HG03196 (cell line): ENCODE measurements around the gene LPGAT1.

ENCODE experiments used
- ATAC-seq: cut with Tn5 transposase; IDR thresholded peaks from one replicate; pipeline ENCODE4 v1.9.1; 2021; ENCODE audit not compliant: unreplicated experiment

The LPGAT1 gene

DNA sequence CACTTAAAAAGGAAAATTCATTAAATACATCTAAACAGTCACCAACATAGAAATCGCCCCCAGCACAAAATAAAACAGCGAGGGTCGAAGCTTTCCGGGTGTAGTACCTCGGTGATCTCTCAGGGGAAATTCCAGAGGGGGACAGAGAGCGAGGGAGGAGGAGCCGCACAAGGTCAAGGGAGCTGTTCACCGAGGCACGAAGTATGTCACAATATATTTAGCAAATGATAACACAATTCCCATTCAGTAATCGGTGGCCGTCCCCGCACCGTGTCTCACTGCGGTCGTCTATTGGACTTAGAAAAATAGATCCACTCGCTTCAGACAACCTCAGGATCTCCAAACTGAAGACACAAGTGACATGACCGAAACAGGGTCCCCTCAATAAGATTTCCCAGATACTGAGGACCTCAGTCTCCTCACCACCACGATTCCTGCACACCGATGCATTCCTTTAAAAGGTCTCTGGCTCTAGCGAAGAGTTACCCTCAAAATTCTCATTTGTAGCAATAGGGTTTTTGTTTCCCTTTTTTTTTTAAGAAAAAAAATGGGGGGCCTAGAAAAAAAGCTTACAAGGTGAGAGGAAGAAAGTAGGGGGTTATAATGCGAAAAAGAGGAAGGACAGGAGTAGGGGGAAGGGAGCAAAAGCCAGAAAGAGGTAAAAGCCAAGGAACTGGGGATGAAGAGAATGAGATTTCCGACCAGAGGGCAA is 1.1 kb downstream of the LPGAT1 start:
- ATAC-seq = no peak

GRCh38 chr1:211828584-211829342 is 1.8 kb downstream of the LPGAT1 start:
- ATAC-seq = no peak

- no peak for ATAC-seq
These were observed 3.5 kb downstream of the LPGAT1 start for GRCh38 chr1:211827051-211827450.

- no peak for ATAC-seq
These were observed 4.6 kb downstream of the LPGAT1 start for GRCh38 chr1:211825980-211826379.

GRCh38 chr1:211822677-211823407 is 7.7 kb downstream of the LPGAT1 start:
- ATAC-seq = no peak

DNA sequence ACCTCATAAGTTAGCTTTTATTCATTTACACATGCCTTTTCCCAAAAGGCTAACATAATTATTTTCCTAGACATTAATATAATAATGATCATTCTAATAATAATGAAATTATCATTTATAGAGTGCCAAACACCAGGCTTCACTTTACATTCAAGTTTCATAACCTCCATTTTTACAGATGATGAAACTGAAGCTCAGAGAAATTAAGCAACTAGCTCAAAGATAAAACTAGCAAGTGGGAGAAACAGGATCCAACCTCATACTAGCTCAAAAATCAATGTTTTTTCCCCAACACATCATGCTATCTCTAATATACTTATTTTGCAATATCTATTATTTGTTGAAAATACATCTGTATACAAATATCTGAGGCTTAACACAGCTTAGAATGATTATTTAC is 14.0 kb downstream of the LPGAT1 start:
- ATAC-seq = no peak

DNA sequence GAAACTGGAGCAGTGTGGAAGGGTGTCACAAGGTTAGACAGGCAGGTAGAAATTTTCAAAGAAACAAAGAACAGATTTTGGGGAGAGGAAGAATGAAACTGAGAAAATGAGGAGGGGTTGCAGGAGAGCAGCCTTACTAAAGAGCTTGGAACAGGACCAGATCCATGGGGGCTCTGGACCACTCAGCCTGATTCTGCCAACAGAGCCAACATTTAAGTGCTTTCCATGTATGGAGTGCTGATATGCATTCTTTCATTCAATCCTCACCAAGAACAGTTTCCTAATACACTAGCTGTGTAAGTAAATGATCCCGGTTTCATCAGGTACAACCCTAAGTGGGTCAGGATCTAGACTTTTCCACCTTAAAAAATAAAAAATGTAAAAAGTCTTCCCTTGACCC is 16.2 kb downstream of the LPGAT1 start:
- ATAC-seq = no peak

- ATAC-seq = no peak
These were observed 17.0 kb downstream of the LPGAT1 start for GRCh38 chr1:211813590-211813989.

DNA sequence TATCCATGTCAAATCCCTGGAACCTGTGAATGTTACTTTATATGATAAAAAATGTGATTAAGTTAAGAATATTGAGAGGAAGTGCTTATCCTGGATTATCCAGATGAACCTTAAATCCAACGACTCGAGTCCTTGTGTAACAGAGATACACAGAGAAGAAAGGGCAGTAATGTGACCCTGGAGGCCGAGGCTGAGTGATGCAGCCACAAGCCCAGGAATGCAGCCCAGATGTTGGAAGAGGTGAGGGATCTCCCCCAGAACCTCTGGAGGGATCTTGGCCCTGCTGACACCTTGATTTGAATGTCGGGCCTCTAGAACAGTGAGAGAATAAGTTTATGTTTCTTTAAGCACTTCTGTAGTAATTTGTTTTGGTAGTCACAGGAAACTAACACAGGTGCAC is 18.0 kb downstream of the LPGAT1 start:
- no peak for ATAC-seq

- no peak for ATAC-seq
These were observed 18.7 kb downstream of the LPGAT1 start for GRCh38 chr1:211811848-211812247.

DNA sequence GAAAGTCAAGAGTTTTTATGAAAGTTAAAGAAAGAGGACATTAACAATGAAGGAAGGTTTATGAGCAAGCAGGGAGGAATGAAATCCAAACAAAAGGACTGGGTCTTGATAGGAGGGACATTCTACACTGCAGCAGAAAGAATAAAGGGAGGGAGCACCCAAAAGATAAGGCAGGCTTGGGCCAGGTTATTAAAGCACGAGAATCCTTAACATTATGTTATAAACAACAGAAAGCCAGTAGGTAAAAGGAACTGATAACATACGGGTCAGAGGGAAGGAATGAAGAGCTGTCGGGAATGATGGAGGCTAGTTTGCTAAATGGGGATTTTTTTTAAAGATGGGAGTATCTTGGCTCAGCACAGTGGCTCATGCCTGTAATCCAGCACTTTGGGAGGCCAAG is 19.4 kb downstream of the LPGAT1 start:
- no peak for ATAC-seq

- no peak for ATAC-seq
These were observed 22.1 kb downstream of the LPGAT1 start for GRCh38 chr1:211808475-211808874.

GRCh38 chr1:211804915-211805314 is 25.6 kb downstream of the LPGAT1 start:
- no peak for ATAC-seq

- ATAC-seq = no peak
These were observed 29.5 kb downstream of the LPGAT1 start for GRCh38 chr1:211800925-211801607.

DNA sequence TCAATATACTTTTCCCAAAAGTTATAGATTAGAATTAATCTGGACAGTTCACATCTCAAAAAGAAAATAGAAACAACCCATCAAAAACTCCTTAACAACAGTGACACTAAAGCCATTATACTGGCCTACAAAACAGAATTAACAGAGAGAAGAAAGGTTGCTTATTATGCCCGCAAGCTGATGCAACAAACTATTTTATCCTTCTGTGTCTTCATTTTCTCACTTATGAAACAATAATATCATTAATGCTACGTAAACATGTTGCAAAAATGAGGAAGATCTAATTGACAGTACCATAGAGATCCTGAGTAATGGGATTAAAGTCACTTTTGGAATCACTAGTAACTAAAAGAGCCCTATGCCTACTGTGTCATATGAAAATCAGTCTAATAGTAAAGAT is 32.6 kb downstream of the LPGAT1 start:
- ATAC-seq = no peak

DNA sequence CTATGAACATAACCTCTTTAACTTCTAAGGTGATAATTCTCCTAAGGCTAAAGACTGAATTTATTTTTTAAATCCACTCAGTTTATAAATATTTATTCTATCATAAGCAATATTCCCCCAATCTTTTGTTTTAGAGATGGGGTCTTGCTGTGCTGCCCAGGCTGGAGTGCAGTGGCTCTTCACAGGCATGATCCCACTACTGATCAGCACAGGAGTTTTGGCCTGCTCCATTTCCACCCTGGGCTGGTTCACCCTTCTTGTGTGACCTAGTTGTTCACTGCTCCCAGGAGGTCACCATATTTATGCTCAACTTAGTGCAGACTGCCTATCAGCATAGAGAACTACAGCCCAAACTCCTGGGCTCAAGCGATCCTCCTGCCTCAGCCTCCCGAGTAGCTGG is 38.6 kb downstream of the LPGAT1 start:
- ATAC-seq = no peak

DNA sequence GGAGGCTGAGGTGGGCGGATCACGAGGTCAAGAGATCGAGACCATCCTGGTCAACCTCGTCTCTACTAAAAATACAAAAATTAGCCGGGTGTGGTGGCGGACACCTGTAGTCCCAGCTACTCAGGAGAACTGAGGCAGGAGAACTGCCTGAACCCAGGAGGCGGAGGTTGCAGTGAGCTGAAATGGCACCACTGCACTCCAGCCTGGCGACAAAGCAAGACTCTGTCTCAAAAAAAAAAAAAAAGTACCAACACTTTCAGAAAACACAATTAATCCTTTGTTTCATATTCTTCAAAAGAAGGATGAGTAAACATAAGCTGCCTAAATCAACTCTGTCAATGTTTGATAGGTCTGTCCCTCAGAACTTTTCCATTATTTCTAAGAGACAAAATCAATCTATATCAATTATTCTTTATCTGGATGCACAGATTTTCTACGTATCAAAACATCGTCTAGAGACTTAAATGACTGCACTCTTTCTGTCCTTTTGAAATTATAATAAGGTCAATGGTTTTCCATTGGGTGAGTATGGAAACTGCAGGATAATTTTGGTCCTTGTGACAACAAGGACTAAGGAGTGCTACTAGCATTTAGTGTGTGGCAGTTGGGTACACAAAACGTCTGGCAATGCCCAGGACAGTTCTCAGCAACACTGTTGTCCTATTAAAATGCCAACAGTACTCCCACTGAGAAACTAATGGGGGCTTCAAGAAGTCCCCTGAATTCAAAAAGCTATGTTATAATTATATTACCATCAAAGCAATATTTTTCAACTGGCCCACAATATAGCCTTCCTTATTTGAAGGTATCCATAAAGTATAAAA is 40.7 kb downstream of the LPGAT1 start:
- ATAC-seq = no peak

DNA sequence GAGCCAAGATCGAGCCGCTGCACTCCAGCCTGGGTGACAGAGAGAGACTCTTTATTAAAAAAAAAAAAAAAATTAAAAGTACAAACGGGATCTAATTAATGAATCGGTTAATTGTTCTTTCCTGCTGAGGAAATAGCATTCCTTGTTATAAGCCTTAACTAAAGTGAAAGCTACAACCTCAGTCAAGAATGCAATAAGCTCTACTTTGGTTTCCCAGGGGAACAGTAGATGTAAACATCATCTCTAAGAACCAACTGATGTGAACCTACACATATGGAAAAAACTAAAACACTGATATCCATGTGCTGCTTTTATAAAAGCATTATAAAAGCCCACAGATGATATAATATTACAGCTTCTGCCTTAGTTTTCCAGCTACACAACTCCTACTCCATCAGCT is 41.9 kb downstream of the LPGAT1 start:
- ATAC-seq = no peak

DNA sequence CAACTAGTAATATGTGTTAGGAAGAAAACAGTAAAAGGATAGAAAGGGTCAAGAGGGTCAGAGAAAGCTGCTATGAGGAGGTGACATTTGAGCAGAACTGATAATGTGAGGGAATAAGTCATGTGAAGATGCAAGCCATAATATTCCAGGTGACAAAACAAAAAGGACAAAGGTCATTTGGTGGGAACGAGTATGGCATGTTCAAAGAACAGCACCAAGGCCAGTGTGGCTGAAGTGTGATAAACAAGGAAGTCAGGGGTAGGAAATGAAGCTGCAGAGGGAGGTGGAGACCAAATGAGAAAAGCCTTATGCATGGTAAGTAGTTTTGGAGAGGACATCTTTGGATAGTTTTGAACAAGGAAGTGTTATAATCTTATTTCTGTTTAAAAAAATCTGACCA is 46.7 kb downstream of the LPGAT1 start:
- no peak for ATAC-seq

DNA sequence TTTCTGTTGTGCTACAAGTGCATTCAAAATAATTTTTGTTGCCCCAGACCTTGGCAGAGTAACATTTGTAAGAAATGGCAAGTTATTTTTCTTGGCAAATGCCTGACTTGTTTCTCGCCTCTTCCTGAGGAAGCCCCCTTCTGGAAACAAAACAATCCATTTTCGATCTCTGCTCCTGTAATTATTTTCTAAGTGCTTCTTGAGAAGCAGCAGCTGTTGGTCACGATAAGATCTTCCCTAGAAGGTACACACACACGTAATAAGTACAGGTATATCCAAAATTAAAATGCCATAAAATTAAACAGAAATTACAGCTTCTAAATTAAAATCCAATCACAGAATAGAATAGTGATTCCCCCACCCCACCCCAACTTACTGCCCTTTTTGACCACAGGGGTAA is 47.3 kb downstream of the LPGAT1 start:
- ATAC-seq = no peak

- ATAC-seq = no peak
These were observed 49.3 kb downstream of the LPGAT1 start for GRCh38 chr1:211781260-211781659.
